ENCODE measurements around the gene RNU6-7.

DNA sequence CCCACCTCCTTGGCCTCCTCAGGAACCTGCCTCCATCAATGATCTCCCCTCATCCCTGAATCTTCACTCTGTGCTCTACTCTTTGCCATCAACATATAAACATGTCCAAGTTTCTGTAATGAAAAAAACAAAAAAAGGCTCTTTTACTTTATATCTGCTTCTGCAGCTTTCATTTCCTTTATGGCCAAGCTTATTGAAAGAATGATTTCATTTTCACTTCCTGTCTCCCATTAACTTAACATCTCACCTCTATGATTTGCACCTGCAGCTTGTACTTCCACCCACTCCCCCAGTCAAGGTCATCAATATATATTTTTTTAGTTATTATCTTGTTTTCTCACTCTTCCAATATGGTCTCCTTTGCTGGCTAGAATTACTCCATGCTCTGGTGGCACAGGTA, 15.6 kb upstream of the RNU6-7 start:
- no peak for TF ChIP-seq CTCF (IDR thresholded peaks at IDR 0.05; ENCODE audit: poor library complexity)
- no peak for TF ChIP-seq EZH2phosphoT487 (IDR thresholded peaks at IDR 0.05; ENCODE audit: low read depth, severe bottlenecking, unreplicated experiment)
- no peak for TF ChIP-seq EZH2 (IDR thresholded peaks at IDR 0.05; ENCODE audit: borderline replicate concordance)

Data from hepatocyte (in vitro differentiated cells).